GM12878 (cell line): ENCODE results near the gene NCKAP5. TPM values are rescaled to one million over a fixed set of nuclear protein-coding genes. Genes with fewer than 3 reads are reported as not detected.
A peak's percentile ranks its signal among the peaks of the same experiment; 100 is the strongest.

ENCODE experiments used
- ATAC-seq: fragments of 200-7000 bp; cut with Tn5 transposase; 3 replicates; pipeline ENCODE4 v1.9.1; 2020; ENCODE audit warnings: mild to moderate bottlenecking, moderate library complexity
- Bru-seq: library from RNA; stranded (reverse); fragments of 400-500 nt; gene quantifications from one replicate; lab custom pipeline; 2021; lab: Mats Ljungman, UMichigan
- BruChase-seq, 2 experiments: library from RNA; stranded (reverse); fragments of 400-500 nt; gene quantifications; one replicate each; lab custom pipeline; 2021; lab: Mats Ljungman, UMichigan
- BruUV-seq: library from RNA; stranded (reverse); fragments of 400-500 nt; replicated peaks from 2 replicates; lab custom pipeline; 2021; lab: Mats Ljungman, UMichigan
- CTCF ChIA-PET: fragments of 300-600 bp; sonication (Branson Sonifier 250); formaldehyde crosslinking; extraction: SDS; loops from one replicate; lab custom pipeline; 2021; ENCODE audit warnings: inconsistent platforms; lab: Yijun Ruan, JAX
- POLR2A ChIA-PET: fragments of 350-600 bp; formaldehyde crosslinking; extraction: SDS; loops from one replicate; lab custom pipeline; 2021; ENCODE audit warnings: inconsistent platforms; lab: Charles Lee
- RAD21 ChIA-PET: fragments of 300-600 bp; sonication (Branson Sonifier 250); formaldehyde crosslinking; loops from one replicate; lab custom pipeline; 2023; ENCODE audit warnings: antibody characterized with exemption; ENCODE audit not compliant: unreplicated experiment; lab: Charles Lee
- SMC1A ChIA-PET: fragments of 300-600 bp; sonication (Branson Sonifier 250); formaldehyde crosslinking; loops from one replicate; lab custom pipeline; 2023; ENCODE audit not compliant: unreplicated experiment, uncharacterized antibody; lab: Charles Lee
- DNase-seq: peaks from one replicate; pipeline ENCODE4 v3.0.0-alpha.2; 2011; ENCODE audit warnings: low read depth, low spot score
- FAIRE-seq: peaks from 3 replicates; lab custom pipeline; 2011; peaks lifted over from hg19 to GRCh38; lab: Jason Lieb, UNC
- H2AFZ ChIP-seq: 2 replicates; pipeline ENCODE4 v1.6.0; 2011; ENCODE audit warnings: low read depth, low read length, control low read depth; ENCODE audit not compliant: control insufficient read depth
- H3K27ac ChIP-seq: 2 replicates; pipeline ENCODE4 v1.5.1; 2011; ENCODE audit warnings: control low read depth; ENCODE audit not compliant: control insufficient read depth, insufficient read depth
- H3K27me3 ChIP-seq, 2 experiments: replicated peaks in 1 of 2; 2 replicates each; pipeline versions ENCODE4 v1.6.0 to v1.6.1; 2011; ENCODE audit warnings: low read length in 1 of 2; ENCODE audit not compliant: control insufficient read depth in 2 of 2, insufficient read depth in 2 of 2
- H3K36me3 ChIP-seq, 2 experiments: 2 replicates each; pipeline ENCODE4 v1.5.1; 2011; ENCODE audit warnings: low read length in 1 of 2; ENCODE audit not compliant: control insufficient read depth in 2 of 2, insufficient read depth in 2 of 2
- H3K4me1 ChIP-seq: 2 replicates; pipeline ENCODE4 v1.6.1; 2011; ENCODE audit warnings: mild to moderate bottlenecking, low read length, moderate library complexity, mixed read lengths; ENCODE audit not compliant: control insufficient read depth, insufficient read depth
- H3K4me2 ChIP-seq: 2 replicates; pipeline ENCODE4 v1.6.0; 2011; ENCODE audit warnings: control low read depth; ENCODE audit not compliant: control insufficient read depth, insufficient read depth
- H3K4me3 ChIP-seq: fragments of 200-600 bp; sonication (generic); 2 replicates; pipeline ENCODE4 v1.5.1; 2016
- H3K79me2 ChIP-seq: 2 replicates; pipeline ENCODE4 v1.6.0; 2011; ENCODE audit warnings: low read length; ENCODE audit not compliant: control insufficient read depth, insufficient read depth
- H3K9ac ChIP-seq: 2 replicates; pipeline ENCODE4 v1.8.0; 2011; ENCODE audit warnings: low read length, control low read depth, mixed read lengths; ENCODE audit not compliant: control insufficient read depth, insufficient read depth
- H3K9me3 ChIP-seq: replicated peaks from 3 replicates; pipeline ENCODE4 v1.5.1; 2011; ENCODE audit warnings: mild to moderate bottlenecking, low read length; ENCODE audit not compliant: control insufficient read depth, insufficient read depth
- H4K20me1 ChIP-seq: 2 replicates; pipeline ENCODE4 v1.6.0; 2011; ENCODE audit not compliant: control insufficient read depth, insufficient read depth
- CHD1 ChIP-seq: IDR thresholded peaks from 2 replicates; pipeline ENCODE4 v1.6.1; 2012; ENCODE audit warnings: low read depth, low read length, improper control_type of control experiment
- FOXK2 ChIP-seq: fragments of 450-650 bp; IDR thresholded peaks from 2 replicates; pipeline ENCODE4 v1.6.1; 2017; ENCODE audit warnings: mild to moderate bottlenecking, moderate library complexity
- MYB ChIP-seq: fragments of 150-350 bp; IDR thresholded peaks from 2 replicates; pipeline ENCODE4 v1.6.1; 2014; ENCODE audit warnings: mild to moderate bottlenecking, low read depth, low read length, borderline replicate concordance
- SMC3 ChIP-seq: IDR thresholded peaks from 2 replicates; pipeline ENCODE4 v1.6.1; 2011; ENCODE audit warnings: low read length, improper control_type of control experiment, borderline replicate concordance
- SRF ChIP-seq, 2 experiments: IDR thresholded peaks; 2 replicates each; pipeline ENCODE4 v1.6.1; 2011; ENCODE audit warnings: low read depth in 2 of 2, low read length in 2 of 2, mild to moderate bottlenecking in 1 of 2, moderate library complexity in 1 of 2
- STAT3 ChIP-seq: IDR thresholded peaks from 2 replicates; pipeline ENCODE4 v1.6.1; 2011; ENCODE audit warnings: low read depth, low read length, improper control_type of control experiment
- ZBTB4 ChIP-seq: fragments of 450-650 bp; formaldehyde crosslinking; IDR thresholded peaks from 2 replicates; pipeline ENCODE4 v1.4.0; 2022; ENCODE audit warnings: mild to moderate bottlenecking, moderate library complexity
- WGBS: methylation state at CpG from one replicate; pipeline ENCODE4 v1.1.6; 2016; ENCODE audit warnings: low lambda C conversion rate; ENCODE audit not compliant: insufficient replicate concordance, insufficient coverage; ENCODE audit errors: missing lambda C conversion rate; 5-methylcytosine and 5-hydroxymethylcytosine counted together
- in situ Hi-C: fragments of 300-500 bp; cut with MboI; formaldehyde crosslinking; loops from 9 replicates; pipeline ENCODE4 v1.14.3; 2018; ENCODE audit warnings: mixed read lengths
- intact Hi-C: fragments of 100-400 bp; cut with micrococcal nuclease; formaldehyde crosslinking; loops from one replicate; pipeline ENCODE4 v1.14.2; 2022; ENCODE audit not compliant: unreplicated experiment
- long read RNA-seq, 2 experiments: library from polyadenylated mRNA; unstranded; transcript quantifications; one replicate each; pipeline ENCODE4 v2.0.0, GENCODE V29; 2019 to 2020
- polyA minus RNA-seq, 3 experiments: library from RNA; depleted of rRNA, polyadenylated mRNA; stranded (reverse); fragments of >200 nt; gene quantifications; 2 replicates each; pipeline ENCODE4 v1.2.3, GENCODE V29; 2011
- polyA plus RNA-seq, 11 experiments: library from polyadenylated mRNA; depleted of rRNA in 4 of 11; unstranded in 6 of 11; stranded (reverse) in 5 of 11; fragments of >200 nt; fragmentation: Nextera tagmentation in 4 of 11; fragmentation: Illumina TruSeq in 1 of 11; extraction: Ambion mirVana in 4 of 11; extraction: Trizol in 1 of 11; gene quantifications; 1 replicate in 1 of 11; 2 replicates in 10 of 11; pipeline versions ENCODE4 v1.2.1 to v1.2.3, GENCODE V29; 2011 to 2016; ENCODE audit warnings: inconsistent platforms in 2 of 11, missing spikeins in 2 of 11, low read depth in 1 of 11
- total RNA-seq, 4 experiments: library from RNA; depleted of rRNA in 3 of 4; stranded (reverse); fragments of >200 nt in 3 of 4; fragmentation: Illumina TruSeq in 1 of 4; extraction: Trizol in 1 of 4; gene quantifications; 2 replicates each; pipeline versions ENCODE4 v1.2.1 to v1.2.3, GENCODE V29; 2013 to 2021

Gene NCKAP5
- 0.29 and 0.39 TPM in 2 replicates for total RNA-seq (2013; cell fraction: nucleolus; rRNA removed)
- total RNA-seq (2014; rRNA removed) (0.06 and 0.16 TPM in 2 replicates), total RNA-seq (2014; rRNA removed; fragmentation: Illumina TruSeq; extraction: Trizol) (0.14 and 0.36 TPM in 2 replicates), total RNA-seq (2021) (0.35 and 0.44 TPM in 2 replicates), polyA plus RNA-seq (2011; rRNA removed) (0.37 and 0.73 TPM in 2 replicates), polyA plus RNA-seq (2014; fragmentation: Illumina TruSeq; extraction: Trizol) (0.15 and 0.17 TPM in 2 replicates), polyA plus RNA-seq (2014; fragmentation: Nextera tagmentation; extraction: Ambion mirVana) (under 1 TPM; 0.06 to 0.09 TPM), polyA plus RNA-seq (2014; rRNA removed) (0.04 and 0.08 TPM in 2 replicates), polyA plus RNA-seq (2016; fragmentation: Nextera tagmentation; extraction: Ambion mirVana) (under 1 TPM; 0.17 to 0.25 TPM), polyA minus RNA-seq (2011; rRNA and poly(A)+ RNA removed) (0.66 and 2.0 TPM in 2 replicates), Bru-seq, nascent RNA (percentile 44 among the genes with signal in this experiment), BruChase-seq, experiment 1, labeled RNA remaining after a 6-hour chase (percentile 32 among the genes with signal in this experiment), BruChase-seq, experiment 2, labeled RNA remaining after a 2-hour chase (percentile 36 among the genes with signal in this experiment)
- not detected for polyA plus RNA-seq (2011; ENCODE audit: low read depth)
- 0.30 and 0.31 TPM in 2 replicates for polyA plus RNA-seq (2011; cell fraction: cytosol; rRNA removed)
- polyA plus RNA-seq (2011; cell fraction: nucleus; rRNA removed), result 0.41 and 0.46 TPM in 2 replicates
- 0.04 and 0.27 TPM in 2 replicates for polyA plus RNA-seq (2012)
- 0.42 TPM in 1 of 2 replicates, not detected in the other for polyA minus RNA-seq (2011; cell fraction: cytosol; rRNA and poly(A)+ RNA removed)
- 1.6 and 2.3 TPM in 2 replicates for polyA minus RNA-seq (2011; cell fraction: nucleus; rRNA and poly(A)+ RNA removed)
- long read RNA-seq, experiment 1, partial matches to known transcripts, result 0 of 4 reads
- long read RNA-seq, experiment 1, other reads (novel, unspliced or antisense), result 4 of 4 reads
- long read RNA-seq, experiment 2, partial matches to known transcripts, result 3 of 26 reads
- long read RNA-seq, experiment 2, other reads (novel, unspliced or antisense), result 23 of 26 reads

DNA sequence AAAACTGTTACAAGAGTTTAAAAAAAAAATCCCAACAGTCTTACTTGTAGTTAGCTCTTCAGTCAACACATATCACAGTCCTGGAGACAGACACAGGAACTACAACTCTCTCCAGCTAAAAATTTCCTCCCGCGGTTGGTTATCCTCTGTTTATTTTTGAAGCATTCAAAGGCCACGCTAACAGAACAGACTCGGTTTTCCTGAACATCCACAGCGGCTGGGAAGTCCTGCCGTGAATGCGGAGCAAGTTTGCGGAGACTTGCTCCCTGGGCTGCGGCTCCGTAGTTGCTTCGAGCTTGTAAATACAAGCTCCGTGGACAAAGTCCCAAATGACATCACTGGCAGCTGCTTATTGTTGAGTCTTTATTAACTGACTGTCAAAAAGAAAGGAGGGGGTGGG is at the start of gene NCKAP5:
TSS of gene NCKAP5 (minus strand) at position 292 of the 400 bp plus-strand sequence. CDS start 50,937 bp downstream, outside the sequence.
- WGBS, result 14% methylated on average over 12 of the region's 12 CpGs
- Histone ChIP-seq H3K27me3 (peaks cover 0 to 2% of the 10 kb centered on the region in 2 experiments; a peak in 1 of 4 replicates), H4K20me1 (no peaks in the 10 kb centered on the region), H3K9me3 (no peaks in the 10 kb centered on the region)
- FAIRE-seq, result no peak
- in situ Hi-C loops, result loop anchor here (25.0 kb wide), 1 partner anchor 1031 kb away; no protein-coding TSS in a partner anchor
- DNase-seq, result no peak
- no TSS peak for BruUV-seq
- TF ChIP-seq CHD1, result no peak
- TF ChIP-seq, all 136 proteins: peak for 0
- no peaks in the 10 kb centered on the region for H3K4me1 ChIP-seq
- no peak within 1 kb of the TSS for H3K4me3 ChIP-seq
- H3K36me3 ChIP-seq, result no peaks in the 10 kb centered on the region
- intact Hi-C loops, result no loop called here
- ChIA-PET SMC1A (interaction anchor here (1.0 kb wide), 1 partner anchor 305 kb away, joined by 4 read pairs; no protein-coding TSS in a partner anchor), CTCF (no interaction called here), POLR2A (no interaction called here), RAD21 (interaction anchor here (1.0 kb wide), 1 partner anchor 9 kb away, joined by 3 read pairs; no protein-coding TSS in a partner anchor)
- no peak within 1 kb of the TSS for H3K4me2 ChIP-seq
- H3K27ac ChIP-seq, result no peak within 1 kb of the TSS
- no peak within 1 kb of the TSS for H2AFZ ChIP-seq
- H3K9ac ChIP-seq, result no peak within 1 kb of the TSS
- ATAC-seq, result no peak
- H3K79me2 ChIP-seq, result no peaks in the 10 kb centered on the region

- no peak for ATAC-seq
- Histone ChIP-seq H3K9me3 (no peaks in the 10 kb centered on the region), H2AFZ (no peak overlapping the region), H4K20me1 (no peaks in the 10 kb centered on the region), H3K27me3 (no peaks in the 10 kb centered on the region), H3K4me1 (no peaks in the 10 kb centered on the region), H3K36me3 (no peaks in the 10 kb centered on the region), H3K79me2 (no peaks in the 10 kb centered on the region), H3K4me2 (no peak overlapping the region), H3K9ac (no peak overlapping the region), H3K27ac (no peak overlapping the region), H3K4me3 (no peak overlapping the region)
- intact Hi-C loops (no loop called here), in situ Hi-C loops (no loop called here)
- no peak for DNase-seq
- no TSS peak for BruUV-seq
- no peak for FAIRE-seq
- ChIA-PET RAD21 (no interaction called here), SMC1A (no interaction called here), POLR2A (no interaction called here), CTCF (no interaction called here)
- TF ChIP-seq SRF (IDR thresholded peaks at IDR 0.05; ENCODE audit: low read depth in 2 of 2, low read length in 2 of 2), result no peak
- no peak for TF ChIP-seq MYB
- TF ChIP-seq FOXK2, result no peak
- TF ChIP-seq ZBTB4 (CRISPR knock-in tag), result no peak
- no peak for TF ChIP-seq SMC3
- TF ChIP-seq STAT3, result no peak
Measured at GRCh38 chr2:133609664-133610063, 41.4 kb upstream of the NCKAP5 start.
